ENCODE data around the gene RIN1. TPM values are rescaled to one million over a fixed set of nuclear protein-coding genes. Genes with fewer than 3 reads are reported as not detected.
A peak's percentile ranks its signal among the peaks of the same experiment; 100 is the strongest.

RIN1 gene
- total RNA-seq, 1 experiment from 2014 or later = 21.0 TPM

DNA sequence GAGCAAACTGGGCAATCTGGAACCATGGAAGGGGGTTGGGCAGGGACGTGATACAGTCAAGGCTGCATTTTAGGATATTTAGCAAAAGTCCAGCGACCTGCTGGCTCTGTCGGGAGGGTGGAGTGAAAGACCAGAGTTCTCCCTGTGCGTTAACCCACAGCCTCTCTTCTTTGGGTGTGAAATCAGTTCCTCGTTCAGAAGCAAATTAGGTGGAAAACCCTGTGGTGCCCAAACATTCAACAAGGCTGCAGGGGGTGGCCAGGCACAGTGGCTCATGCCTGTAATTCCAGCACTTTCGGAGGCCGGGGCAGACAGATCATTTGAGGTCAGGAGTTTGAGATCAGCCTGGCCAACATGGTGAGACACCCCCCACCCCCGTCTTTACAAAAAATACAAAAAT, 38.6 kb downstream of the RIN1 start:
- no peak for DNase-seq (ENCODE audit: low spot score)

DNA sequence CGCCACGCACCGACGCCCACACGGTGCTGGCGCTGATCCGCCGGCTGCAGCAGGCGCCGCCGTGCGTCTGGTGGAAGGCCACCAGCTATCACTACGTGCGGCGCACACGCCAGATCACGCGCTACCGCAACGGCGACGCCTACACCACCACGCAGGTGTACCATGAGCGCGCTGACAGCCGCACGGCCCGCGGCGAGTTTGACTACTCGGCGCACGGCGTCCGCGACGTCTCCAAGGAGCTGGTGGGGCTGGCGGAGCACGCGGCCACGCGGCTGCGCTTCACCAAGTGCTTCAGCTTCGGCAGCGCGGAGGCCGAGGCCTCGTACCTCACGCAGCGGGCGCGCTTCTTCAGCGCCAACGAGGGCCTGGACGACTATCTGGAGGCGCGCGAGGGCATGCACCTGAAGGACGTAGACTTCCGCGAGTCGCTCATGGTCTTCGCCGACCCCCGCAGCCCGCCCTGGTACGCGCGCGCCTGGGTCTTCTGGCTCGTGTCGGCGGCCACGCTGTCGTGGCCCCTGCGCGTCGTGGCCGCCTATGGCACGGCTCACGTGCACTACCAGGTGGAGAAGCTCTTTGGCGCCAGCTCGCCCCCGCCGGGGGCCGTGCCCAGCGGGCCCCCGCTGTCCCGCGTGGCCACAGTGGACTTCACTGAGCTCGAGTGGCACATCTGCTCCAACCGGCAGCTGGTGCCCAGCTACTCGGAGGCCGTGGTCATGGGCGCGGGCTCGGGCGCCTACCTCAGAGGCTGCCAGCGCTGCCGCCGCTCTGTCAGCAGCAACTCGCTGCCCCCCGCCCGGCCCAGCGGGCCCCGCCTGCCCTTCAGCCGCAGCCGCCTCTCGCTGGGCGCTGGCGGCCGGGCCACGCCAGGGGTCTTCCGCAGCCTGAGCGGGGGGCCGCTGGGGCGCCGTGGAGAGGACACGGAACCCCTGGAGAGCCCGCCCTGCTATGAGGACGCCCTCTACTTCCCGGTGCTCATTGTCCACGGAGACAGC, 41.3 kb downstream of the RIN1 start:
- no peak for DNase-seq (ENCODE audit: low spot score)

DNA sequence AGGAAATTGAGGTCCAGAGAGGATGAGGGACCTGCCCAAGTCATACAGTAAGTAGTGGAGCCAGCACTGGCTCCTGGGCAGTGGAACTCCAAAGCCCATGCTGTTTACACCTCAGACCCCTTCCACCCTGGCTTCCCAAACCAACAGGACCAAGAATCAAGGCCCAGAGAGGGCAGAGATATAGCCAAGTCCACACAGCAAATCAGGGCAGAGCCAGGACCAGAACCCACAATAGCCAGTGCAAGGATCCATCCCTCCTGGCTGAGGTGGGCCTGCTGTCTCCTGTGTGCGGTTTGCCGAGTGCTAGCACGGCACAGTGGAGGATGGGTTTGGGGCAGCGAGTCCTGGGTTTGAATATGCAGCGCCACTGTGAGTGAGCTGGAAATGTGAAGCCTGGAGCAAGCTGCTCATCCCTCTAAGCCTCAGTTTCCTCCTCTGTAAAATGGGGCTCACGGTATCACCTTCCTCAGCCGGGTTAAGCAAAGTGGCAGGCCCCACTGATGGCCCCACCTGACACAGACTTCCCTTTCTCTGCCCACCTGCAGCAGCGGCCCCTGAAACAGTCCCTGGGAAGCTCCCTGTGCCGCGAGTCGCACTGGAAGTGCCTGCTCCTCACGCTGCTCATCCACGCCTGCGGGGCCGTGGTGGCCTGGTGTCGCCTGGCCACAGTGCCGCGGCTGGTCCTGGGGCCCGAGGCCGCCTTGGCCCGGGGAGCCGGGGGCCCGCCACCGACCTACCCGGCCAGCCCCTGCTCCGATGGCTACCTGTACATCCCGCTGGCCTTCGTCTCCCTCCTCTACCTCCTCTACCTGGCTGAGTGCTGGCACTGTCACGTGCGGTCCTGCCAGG, 42.2 kb downstream of the RIN1 start:
- no peak for DNase-seq (ENCODE audit: low spot score)

DNA sequence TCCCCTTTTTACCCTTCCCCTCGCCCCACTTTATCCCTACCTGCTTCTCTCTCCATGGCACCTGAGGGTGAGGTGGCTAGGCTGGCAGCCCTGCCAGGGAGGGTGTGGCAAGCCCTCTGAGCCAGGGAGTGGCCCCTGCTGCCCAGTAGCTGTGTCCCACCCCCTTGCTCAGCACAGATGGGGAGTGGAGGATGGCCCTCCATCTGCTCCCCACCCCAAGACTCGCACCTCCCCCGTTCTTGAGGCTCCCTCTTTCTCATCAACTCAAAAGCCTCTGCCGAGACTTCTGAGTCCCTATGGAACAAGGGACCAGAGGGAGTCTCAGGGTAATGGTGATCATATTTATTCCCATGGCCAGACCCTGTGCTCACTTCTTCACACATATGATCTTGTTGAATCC, 42.9 kb downstream of the RIN1 start:
- DNase-seq (ENCODE audit: low spot score) = no peak

DNA sequence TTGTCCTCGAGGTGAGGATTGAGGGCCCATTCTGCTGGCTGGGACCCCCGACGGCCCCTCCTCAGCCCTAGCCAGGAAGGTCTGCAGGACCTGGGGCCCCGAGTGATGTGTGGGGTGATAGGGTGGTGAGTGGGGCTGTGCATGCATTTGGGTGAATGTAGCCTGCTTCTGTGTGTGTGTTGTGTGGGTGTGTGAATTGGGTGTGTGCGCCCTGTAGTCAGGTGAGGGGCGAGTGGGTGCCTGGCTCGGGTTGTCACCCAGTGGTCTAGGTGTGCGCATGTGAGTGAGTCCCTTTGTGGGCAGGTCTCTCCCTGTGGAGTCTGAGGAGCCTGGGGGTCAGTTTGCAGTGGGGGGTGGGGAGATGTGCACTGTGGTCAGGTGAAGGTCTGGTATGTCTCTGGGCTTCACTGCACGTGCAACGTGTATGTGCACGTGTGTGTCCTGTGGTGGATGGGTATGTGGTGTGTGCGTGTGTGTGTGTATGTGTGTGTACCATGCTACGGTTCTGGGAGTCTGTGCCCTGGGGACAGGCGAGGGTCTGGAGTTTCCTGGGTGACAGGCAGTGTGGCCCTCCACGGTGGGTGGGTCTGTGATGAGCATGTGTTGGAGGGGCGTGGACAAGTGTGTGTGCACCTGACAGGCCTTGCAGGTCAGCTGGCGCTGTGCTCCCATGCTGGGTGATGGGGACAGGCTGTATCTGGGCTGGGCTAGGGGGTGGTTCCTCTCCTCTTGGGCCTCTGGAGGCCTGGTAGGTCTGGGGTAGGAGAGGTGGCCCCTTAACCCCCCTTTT, 43.5 kb downstream of the RIN1 start:
- DNase-seq (ENCODE audit: low spot score) = no peak

DNA sequence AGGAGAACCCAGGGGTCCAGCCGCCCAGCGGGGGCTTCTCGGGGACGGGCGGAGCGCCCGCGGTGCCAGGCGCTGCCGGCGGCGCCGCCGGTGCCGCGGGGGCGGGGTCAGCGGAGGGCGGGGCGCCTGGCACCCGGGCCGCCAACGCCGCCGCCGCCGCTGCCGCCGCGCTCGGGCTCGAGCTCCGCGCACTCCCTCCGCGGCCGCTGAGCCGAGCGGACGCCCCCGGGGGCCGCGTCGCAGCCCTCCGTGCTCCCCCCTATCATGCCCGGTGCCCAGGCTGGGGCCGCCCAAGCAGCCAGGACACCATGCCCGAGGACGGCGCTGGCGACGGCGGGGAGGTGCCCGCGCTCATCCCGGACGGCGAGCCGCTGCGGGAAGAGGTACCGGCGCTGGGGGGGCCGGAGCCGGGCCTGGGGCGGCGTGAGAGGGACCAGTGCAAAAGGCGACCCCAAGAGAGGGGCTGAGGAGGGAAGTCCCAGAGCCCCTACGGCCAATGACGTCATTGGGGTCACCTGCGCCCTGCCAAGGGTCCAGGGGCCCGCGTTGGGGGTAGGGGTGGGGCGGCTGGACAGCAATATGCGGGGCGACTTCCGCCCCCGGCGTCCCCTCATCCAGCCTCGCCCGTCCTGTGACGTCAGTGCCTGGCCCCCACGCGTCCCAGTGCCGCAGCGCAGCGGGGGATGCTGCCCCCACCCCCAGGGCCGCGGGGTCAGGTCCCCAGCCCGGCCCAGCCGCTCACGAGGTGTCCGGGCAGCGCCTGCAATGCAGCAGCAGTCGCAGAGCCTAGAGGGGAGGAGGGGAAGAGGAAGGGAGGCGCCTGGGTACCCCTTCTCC, 44.3 kb downstream of the RIN1 start, which contains the start of gene TMEM151A:
TSS of gene TMEM151A (plus strand) at position 189 of the 837 bp plus-strand sequence. CDS start at position 309, 120 bp downstream.
- DNase-seq (ENCODE audit: low spot score) = no peak

DNA sequence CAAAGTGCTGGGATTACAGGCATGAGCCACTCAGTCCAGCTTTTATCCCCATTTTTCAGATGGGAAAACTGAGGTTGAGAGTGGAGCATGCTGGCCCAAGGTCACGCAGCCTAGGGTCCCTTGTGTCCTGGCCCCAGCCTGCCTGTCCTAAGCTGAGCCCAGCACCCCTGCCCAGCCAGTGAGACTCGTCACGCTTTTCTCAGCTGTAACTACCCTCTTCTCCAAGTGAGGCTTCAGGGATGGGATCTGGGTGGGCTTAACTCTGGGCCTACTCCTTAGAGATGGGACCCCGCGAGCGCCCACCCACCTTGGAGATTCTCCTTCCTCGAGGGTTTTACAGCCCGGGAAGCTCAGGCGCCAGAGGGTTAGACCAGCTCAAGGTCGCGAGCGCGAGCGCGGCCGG, 44.9 kb downstream of the RIN1 start:
- no peak for DNase-seq (ENCODE audit: low spot score)

DNA sequence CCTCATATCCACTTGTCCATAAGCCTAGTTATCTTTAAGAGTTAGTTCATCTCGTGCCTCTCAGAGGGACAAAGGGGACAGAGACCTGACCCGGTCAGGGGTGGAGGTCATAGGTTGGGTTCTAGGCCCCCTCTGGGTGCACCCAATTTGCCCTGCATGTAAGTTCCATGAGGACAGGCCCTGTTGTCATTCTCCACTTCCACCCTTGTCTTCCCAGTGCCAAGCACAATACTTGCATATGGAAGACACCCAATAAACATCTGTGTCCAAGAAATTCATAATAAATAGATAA, 46.0 kb downstream of the RIN1 start:
- no peak for DNase-seq (ENCODE audit: low spot score)

DNA sequence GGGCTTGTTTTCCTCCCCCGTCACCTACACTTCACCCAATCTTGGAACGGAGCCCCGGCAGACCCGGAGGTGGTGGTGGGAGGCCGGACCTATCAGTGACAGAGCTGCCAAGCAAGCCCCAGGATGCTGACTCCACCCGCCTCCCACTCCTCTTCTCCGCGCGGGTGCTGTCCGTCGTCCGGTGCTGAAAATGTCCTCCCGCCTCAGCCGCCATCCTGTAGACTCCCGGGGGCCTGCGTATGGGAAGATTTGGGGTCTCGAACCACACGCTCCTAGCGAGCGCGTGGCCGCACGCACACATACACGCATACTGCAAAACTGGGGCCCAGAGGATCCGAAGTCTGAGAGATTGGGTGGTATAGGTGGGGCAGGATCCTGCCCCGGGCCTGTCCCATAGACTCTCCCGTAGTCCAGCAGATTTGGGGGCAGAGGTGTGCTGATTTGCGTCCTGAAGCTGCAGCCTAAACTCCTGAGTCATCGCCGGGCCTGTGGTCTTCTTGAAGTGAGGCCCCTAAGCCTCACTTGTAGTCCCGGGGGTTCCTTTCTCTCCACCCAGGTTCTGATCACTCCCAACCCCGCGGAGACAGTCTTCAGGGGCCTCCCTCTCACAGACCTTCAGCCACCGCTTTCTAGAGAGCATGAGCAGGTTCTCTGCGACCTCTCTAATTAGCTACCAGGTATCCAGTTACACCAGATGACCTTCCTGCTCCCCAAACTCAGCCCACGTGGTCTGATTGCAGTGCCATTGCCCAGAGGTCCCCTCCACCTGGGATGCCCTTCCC, 46.5 kb downstream of the RIN1 start:
- DNase-seq (ENCODE audit: low spot score) = no peak

DNA sequence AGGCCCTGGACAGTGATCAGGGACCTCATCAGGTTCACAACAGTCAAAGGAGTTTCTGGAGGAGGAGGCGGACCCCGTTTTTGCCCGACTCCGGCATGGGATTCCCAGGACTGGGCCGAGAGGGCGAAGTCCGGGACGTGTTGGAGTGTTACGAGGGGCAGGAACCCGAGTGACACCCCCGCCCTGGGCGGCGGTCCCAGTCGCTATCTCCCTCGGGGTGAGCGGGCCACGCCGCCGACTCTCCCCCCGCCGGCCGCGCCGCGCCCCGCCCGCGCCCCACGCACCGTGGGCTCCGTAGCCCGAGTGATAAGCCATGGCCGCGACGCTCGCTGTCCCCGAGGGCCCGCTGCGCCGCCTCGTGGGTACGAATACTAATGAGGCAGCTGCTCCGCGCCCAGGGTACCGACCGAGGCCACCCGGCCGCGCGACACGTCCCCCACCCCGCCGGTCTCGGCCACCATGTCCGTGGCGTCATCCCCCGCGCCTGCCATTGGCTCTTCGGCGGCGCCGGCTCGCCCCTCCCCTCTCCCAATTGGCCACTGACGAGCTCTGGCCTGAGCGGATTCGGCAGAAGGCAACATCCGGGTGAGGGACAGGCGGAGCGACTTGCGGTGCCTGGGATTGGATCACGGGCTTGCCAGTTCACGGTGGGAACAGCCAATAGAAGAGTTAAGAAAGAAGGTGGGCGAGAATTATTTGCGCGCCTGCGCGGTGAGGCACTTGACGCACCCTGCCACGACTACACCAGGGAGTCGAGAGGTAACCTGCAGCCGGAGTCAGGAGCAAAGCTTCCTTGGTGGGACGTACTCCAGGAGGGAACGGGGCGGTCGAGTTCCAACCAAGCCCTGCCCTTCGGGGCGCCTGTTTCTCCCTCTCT, 47.3 kb downstream of the RIN1 start, which contains the start of gene YIF1A:
TSS of gene YIF1A (minus strand) at position 473 of the 877 bp plus-strand sequence. CDS start at position 315, 158 bp downstream.
- peak; percentile 100 for DNase-seq (ENCODE audit: low spot score)

DNA sequence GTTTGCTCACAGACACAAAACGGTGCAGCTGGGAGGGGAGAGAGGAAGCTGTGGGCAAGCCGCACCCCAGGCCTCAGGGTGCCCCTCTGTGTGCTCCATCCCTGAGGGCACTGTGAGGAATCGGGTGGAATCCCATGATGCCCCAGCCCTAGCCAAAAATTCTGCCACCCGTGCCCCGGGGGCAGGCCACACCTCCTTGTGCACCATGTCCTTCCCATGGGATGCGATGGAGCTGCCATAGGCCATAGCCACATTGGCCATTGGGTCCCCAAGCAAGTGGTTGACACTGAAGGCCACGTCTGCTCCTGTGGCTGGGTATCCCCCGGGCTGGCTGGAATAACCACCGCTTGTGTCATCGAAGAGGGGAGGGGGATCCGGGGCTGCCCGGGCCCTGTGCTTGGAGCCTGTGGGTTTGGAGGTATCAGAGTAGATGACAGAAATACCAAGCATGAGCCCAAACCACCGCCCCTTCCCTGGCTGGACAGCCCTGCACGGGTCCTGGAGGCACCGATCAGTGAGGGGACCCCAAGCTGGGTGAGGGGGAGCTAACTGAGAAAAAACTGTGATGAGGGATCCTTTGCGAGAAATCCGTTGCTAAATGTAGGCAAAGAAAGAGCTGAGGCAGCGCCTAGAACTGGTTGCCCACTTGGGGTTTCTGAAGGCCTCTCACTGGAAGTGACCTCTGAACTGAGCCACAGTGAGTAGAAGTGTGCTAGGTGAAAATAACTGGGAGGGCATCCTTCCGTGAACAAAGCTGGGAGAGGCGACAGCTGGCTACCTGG, 48.2 kb downstream of the RIN1 start:
- peak; percentile 50 for DNase-seq (ENCODE audit: low spot score)

DNA sequence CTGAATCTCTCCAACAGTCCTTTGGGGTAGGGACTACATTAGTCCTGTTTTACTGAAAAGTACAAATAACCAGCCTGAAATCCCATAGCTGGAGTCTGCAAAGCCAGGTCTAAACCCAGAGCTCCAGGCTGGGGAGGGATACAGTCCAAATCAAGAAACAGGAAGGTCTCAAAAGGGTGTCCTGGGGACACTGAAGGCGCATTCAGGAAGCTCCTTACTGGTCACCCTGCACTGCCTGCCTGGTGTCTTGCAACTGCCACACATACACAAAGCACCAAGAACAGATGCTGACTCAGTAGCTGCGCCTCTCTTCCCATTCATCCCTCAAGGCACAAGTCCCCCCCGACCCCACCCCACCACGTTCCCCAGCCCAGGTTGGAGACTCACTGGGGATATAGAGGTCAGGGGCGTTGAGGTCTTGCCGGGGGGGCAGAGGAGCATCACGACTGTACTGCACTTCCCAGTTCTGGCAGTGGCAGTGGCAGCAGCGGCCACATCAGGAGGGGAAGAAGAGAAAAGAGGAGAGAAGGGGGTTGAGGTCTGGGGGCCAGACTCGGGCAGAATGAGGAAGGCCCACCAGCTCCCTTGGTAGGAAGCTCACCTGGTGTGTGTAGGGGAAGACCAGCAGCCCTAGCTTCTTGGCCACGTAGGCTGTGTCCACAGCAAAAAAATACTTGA, 48.9 kb downstream of the RIN1 start:
- DNase-seq (ENCODE audit: low spot score) = no peak

DNA sequence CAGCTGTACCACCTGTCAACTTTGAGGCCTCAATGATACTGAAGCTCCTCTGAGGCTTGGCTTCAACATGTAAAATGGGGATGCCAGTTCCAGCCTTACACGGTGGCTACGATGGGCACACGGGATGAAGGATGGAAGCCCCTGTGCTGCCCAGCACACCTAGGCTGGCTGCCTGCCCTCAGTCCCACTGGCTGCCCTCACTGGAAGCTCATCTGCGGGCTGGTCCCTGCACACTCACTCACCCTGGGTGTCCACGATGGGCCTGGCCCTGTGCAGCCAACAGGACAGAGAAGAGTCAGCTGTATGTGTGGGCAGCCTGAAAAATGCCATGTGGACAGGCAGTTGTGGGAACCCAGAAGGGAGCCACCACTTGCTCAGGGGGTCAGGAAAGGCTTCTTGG, 49.5 kb downstream of the RIN1 start:
- DNase-seq (ENCODE audit: low spot score) = no peak

DNA sequence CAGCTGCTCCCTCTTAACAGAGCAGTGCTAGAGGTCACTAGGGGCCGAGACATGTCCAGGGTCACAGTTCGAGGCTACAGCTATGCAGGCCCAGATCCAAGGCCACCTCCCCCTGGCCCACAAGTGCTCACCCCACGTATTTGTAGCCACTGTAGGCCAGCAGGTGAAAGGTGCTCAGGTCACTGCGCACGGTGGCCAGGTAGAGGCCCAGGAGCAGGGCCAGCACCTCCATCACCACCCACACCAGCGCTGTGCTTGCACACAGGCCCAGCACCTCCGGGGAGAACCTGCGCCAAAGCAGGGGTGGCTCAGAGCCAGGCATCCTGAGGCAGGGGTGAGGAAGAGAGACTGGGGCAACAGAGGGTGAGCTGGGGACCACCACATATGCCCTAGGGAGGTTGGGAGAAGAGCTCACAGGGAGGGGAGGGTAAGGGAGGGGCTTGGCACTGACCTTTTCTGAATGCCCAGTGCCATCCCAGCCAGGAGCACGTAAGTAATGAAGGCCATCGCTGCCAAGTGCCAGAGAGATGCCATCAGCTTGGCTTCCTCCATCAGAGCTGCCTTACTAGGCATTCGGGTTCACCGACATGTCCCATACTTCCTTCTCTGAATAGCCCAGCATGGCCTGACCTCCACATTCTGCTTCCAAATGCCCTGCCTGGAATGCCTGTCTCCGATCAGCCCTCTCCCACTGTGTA, 50.8 kb downstream of the RIN1 start:
- DNase-seq (ENCODE audit: low spot score) = no peak

DNA sequence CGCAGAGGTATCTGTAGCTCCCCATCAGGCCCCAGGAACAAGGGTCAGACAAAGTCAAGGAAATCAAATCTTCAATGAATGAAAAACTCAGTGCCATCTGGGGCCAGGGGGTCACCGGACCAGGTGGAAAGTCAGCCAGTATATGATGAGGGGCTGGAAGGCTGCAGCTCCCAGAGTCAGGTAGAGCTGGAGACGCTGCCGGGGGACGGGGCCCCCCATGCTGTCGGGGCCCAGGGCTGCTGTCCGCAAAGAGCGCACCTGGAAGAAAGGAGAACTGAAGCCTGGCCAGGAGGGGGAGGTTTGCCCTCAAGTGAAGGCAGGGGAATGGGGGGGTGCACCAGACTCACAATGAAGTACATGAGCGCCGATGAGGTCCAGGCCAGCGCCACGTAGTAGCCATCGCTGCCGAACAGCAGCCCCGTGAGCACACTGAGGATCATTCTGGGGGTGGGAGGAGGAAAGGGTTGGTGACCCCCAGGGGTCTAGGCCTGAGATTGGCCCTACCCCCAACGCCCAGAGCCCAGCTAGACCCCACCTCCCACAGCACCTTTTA, 51.6 kb downstream of the RIN1 start:
- no peak for DNase-seq (ENCODE audit: low spot score)

DNA sequence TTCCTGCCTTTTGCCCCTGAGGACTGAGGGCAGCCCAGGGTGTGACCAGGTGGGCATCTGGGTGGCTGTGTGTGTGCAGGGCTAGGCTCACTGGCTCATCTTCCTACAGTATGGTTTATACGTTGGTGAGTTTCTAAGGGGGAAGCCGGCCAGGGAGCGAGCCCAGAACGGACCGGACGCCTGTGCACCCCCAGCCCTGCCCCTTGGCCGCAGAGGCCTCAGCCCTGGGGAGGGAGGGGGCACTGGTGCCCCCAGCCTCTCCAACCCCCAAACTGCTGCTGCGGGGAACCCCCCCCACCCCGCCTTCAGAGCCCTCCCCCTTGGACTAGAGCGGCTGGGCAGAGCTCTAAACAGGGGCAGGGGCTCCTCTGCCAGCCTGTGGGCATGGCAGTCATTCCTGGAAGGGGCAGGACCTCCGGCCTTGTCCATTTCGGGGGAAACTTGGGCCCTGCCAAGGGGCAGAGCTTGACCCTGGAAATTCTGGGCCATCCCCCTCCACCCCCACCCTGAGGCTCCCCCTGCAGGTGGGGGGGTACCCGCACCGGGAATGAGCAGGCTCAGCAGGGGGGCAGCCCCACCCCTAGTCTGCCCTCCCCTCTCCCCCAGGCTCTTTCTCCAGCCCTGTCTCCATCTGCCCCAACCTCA, 52.7 kb downstream of the RIN1 start:
- DNase-seq (ENCODE audit: low spot score) = no peak
